ENCODE results near the gene SYNE2. TPM values are rescaled to one million over a fixed set of nuclear protein-coding genes. Genes with fewer than 3 reads are reported as not detected.

Gene SYNE2
- total RNA-seq, 1 experiment from 2014 or later, result 37.5 TPM

DNA sequence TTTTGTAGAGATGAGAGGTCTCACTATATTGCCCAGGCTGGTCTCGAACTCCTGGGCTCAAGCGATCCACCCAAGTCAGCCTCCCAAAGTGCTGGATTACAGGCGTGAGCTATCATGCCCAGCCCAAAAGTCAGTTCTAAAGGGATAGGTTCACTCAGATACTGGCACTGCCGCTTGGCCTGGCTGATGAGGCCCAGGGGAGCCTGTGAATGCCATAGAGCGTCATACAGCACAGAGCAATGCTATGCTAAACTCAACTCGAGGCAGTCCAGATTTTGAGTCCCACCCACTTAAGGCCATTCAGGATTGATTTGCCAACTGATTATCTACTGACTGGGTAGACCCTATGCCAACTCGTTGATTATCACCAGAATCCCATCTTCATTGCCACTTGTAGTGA, 262.0 kb downstream of the SYNE2 start:
- ChIA-PET POLR2A (no interaction called here), CTCF (no interaction called here)
- intact Hi-C loops (cut with micrococcal nuclease; ENCODE audit: unreplicated experiment) (no loop called here), in situ Hi-C loops (cut with HindIII; ENCODE audit: low pct_unique_long_range_greater_than_20kb, low sequenced_read_pairs) (no loop called here)
- no peaks in the 10 kb centered on the region for H3K4me1 ChIP-seq (ENCODE audit: control insufficient read depth, insufficient read depth, low read length)
- no peak overlapping the region for H3K27ac ChIP-seq (ENCODE audit: low read length)
- no peak overlapping the region for H3K4me3 ChIP-seq (ENCODE audit: low read depth in 2 of 2, low read length in 2 of 2)
- TF ChIP-seq TCF7L2 (IDR thresholded peaks at IDR 0.05; ENCODE audit: low read depth, low read length) (no peak), POLR2AphosphoS5 (IDR thresholded peaks at IDR 0.05; ENCODE audit: low read depth, low read length) (no peak), SIN3A (IDR thresholded peaks at IDR 0.05; ENCODE audit: borderline replicate concordance, insufficient read depth, low read depth, low read length) (no peak)
- TF ChIP-seq, protein P1, sequence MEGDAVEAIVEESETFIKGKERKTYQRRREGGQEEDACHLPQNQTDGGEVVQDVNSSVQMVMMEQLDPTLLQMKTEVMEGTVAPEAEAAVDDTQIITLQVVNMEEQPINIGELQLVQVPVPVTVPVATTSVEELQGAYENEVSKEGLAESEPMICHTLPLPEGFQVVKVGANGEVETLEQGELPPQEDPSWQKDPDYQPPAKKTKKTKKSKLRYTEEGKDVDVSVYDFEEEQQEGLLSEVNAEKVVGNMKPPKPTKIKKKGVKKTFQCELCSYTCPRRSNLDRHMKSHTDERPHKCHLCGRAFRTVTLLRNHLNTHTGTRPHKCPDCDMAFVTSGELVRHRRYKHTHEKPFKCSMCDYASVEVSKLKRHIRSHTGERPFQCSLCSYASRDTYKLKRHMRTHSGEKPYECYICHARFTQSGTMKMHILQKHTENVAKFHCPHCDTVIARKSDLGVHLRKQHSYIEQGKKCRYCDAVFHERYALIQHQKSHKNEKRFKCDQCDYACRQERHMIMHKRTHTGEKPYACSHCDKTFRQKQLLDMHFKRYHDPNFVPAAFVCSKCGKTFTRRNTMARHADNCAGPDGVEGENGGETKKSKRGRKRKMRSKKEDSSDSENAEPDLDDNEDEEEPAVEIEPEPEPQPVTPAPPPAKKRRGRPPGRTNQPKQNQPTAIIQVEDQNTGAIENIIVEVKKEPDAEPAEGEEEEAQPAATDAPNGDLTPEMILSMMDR (IDR thresholded peaks at IDR 0.05), result no peak
- TF ChIP-seq, protein P2, sequence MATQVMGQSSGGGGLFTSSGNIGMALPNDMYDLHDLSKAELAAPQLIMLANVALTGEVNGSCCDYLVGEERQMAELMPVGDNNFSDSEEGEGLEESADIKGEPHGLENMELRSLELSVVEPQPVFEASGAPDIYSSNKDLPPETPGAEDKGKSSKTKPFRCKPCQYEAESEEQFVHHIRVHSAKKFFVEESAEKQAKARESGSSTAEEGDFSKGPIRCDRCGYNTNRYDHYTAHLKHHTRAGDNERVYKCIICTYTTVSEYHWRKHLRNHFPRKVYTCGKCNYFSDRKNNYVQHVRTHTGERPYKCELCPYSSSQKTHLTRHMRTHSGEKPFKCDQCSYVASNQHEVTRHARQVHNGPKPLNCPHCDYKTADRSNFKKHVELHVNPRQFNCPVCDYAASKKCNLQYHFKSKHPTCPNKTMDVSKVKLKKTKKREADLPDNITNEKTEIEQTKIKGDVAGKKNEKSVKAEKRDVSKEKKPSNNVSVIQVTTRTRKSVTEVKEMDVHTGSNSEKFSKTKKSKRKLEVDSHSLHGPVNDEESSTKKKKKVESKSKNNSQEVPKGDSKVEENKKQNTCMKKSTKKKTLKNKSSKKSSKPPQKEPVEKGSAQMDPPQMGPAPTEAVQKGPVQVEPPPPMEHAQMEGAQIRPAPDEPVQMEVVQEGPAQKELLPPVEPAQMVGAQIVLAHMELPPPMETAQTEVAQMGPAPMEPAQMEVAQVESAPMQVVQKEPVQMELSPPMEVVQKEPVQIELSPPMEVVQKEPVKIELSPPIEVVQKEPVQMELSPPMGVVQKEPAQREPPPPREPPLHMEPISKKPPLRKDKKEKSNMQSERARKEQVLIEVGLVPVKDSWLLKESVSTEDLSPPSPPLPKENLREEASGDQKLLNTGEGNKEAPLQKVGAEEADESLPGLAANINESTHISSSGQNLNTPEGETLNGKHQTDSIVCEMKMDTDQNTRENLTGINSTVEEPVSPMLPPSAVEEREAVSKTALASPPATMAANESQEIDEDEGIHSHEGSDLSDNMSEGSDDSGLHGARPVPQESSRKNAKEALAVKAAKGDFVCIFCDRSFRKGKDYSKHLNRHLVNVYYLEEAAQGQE (IDR thresholded peaks at IDR 0.05; ENCODE audit: insufficient read depth in 1 of 2, low read depth in 2 of 2, low read length in 1 of 2), result no peak
- H3K36me3 ChIP-seq (ENCODE audit: control insufficient read depth, insufficient read depth, low read length), result no peaks in the 10 kb centered on the region
- H3K27me3 ChIP-seq (ENCODE audit: control insufficient read depth, insufficient read depth, low read length), result no peaks in the 10 kb centered on the region
- ATAC-seq (no peak), DNase-seq (ENCODE audit: low read depth, low spot score) (no peak)
- BruUV-seq (replicated peaks), result no TSS peak
- H3K9me3 ChIP-seq (ENCODE audit: control insufficient read depth, insufficient read depth, low read depth, low read length), result no peaks in the 10 kb centered on the region

DNA sequence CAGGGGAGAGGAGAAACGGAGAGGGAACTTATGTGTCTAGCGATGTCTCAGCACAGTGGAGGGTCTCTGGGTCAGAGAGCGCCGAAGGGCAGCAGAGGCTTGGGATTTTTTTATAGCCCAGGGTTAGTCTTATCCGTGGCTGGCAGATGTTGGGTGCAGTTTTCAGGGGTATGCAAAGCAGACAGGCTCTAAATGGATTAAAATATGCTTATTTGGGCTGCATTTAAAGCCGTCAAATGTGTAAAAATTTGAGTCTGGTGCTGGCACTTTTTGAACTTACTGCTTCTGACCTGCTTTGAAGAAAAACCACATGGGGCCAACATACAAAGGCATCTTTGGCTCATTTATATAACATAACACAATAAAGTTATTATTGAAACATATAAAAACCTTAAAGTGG, 262.6 kb downstream of the SYNE2 start:
- POLR2A ChIA-PET, result no interaction called here
- TF ChIP-seq POLR2AphosphoS5 (IDR thresholded peaks at IDR 0.05; ENCODE audit: low read depth, low read length), result no peak
- TF ChIP-seq, protein P1 (IDR thresholded peaks at IDR 0.05), result no peak
- TF ChIP-seq, protein P2 (IDR thresholded peaks at IDR 0.05; ENCODE audit: insufficient read depth in 1 of 2, low read depth in 2 of 2, low read length in 1 of 2), result no peak
- no peak for TF ChIP-seq SIN3A (IDR thresholded peaks at IDR 0.05; ENCODE audit: borderline replicate concordance, insufficient read depth, low read depth, low read length)
- TF ChIP-seq TCF7L2 (IDR thresholded peaks at IDR 0.05; ENCODE audit: low read depth, low read length), result no peak
- in situ Hi-C loops (cut with HindIII; ENCODE audit: low pct_unique_long_range_greater_than_20kb, low sequenced_read_pairs), result no loop called here
- ATAC-seq, result no peak
- H3K27ac ChIP-seq (ENCODE audit: low read length), result no peak overlapping the region
- CTCF ChIA-PET, result interaction anchor here (0.6 kb wide), 1 partner anchor 160 kb away, joined by 4 read pairs; no protein-coding TSS in a partner anchor
- no peaks in the 10 kb centered on the region for H3K9me3 ChIP-seq (ENCODE audit: control insufficient read depth, insufficient read depth, low read depth, low read length)
- H3K27me3 ChIP-seq (ENCODE audit: control insufficient read depth, insufficient read depth, low read length), result no peaks in the 10 kb centered on the region
- H3K36me3 ChIP-seq (ENCODE audit: control insufficient read depth, insufficient read depth, low read length), result no peaks in the 10 kb centered on the region
- no peak for DNase-seq (ENCODE audit: low read depth, low spot score)
- H3K4me1 ChIP-seq (ENCODE audit: control insufficient read depth, insufficient read depth, low read length), result no peaks in the 10 kb centered on the region
- no TSS peak for BruUV-seq (replicated peaks)
- intact Hi-C loops (cut with micrococcal nuclease; ENCODE audit: unreplicated experiment), result no loop called here
- no peak overlapping the region for H3K4me3 ChIP-seq (ENCODE audit: low read depth in 2 of 2, low read length in 2 of 2)

Measured in Panc1 (cell line).